Aorta (tissue), 5 donors: Measurements from ENCODE around the gene FBLN1. TPM values are rescaled to one million over a fixed set of nuclear protein-coding genes. Genes with fewer than 3 reads are reported as not detected.
A peak's percentile ranks its signal among the peaks of the same experiment; 100 is the strongest.
"Not testable (repeated sequence)": the region's sequence is repeated elsewhere in the genome, so short reads cannot be mapped to it uniquely, and the experiment has no call there.

Experiments used
- ATAC-seq: fragments of 200-7000 bp; cut with Tn5 transposase; one replicate; pipeline ENCODE4 v1.9.1; 2022; ENCODE audit warnings: moderate library complexity; ENCODE audit not compliant: low FRiP score
- DNase-seq, 2 donors: peaks; one replicate each; pipeline ENCODE4 v3.0.0-alpha.2; 2020
- H3K27ac ChIP-seq, 2 donors: one replicate each; pipeline ENCODE4 v1.5.1; 2013; ENCODE audit warnings: low read length in 2 of 2, mild to moderate bottlenecking in 2 of 2, moderate library complexity in 2 of 2, control low read depth in 1 of 2, inconsistent platforms in 1 of 2, low read depth in 1 of 2
- H3K27me3 ChIP-seq, 2 donors: one replicate each; pipeline ENCODE4 v1.6.1; 2013; ENCODE audit warnings: control low read depth in 1 of 2, low read length in 1 of 2, mild to moderate bottlenecking in 1 of 2, moderate library complexity in 1 of 2; ENCODE audit not compliant: insufficient read depth in 2 of 2, control insufficient read depth in 1 of 2
- H3K36me3 ChIP-seq, 2 donors: one replicate each; pipeline ENCODE4 v1.6.1; 2013; ENCODE audit warnings: control low read depth in 1 of 2, low read length in 1 of 2, mild to moderate bottlenecking in 1 of 2; ENCODE audit not compliant: insufficient read depth in 2 of 2, control insufficient read depth in 1 of 2
- H3K4me1 ChIP-seq, 2 donors: one replicate each; pipeline ENCODE4 v1.6.1; 2013; ENCODE audit warnings: low read length in 2 of 2, control low read depth in 1 of 2, mild to moderate bottlenecking in 1 of 2, moderate library complexity in 1 of 2; ENCODE audit not compliant: insufficient read depth in 2 of 2, control insufficient read depth in 1 of 2
- H3K4me3 ChIP-seq, 2 donors: one replicate each; pipeline ENCODE4 v1.5.1; 2013; ENCODE audit warnings: low read length in 2 of 2, control low read depth in 1 of 2, mild to moderate bottlenecking in 1 of 2
- H3K9me3 ChIP-seq: one replicate; pipeline ENCODE4 v1.6.1; 2013; ENCODE audit warnings: mild to moderate bottlenecking, low read length; ENCODE audit not compliant: control insufficient read depth
- WGBS, 2 donors: extraction: QIAGEN DNeasy Blood & Tissue Kit; methylation state at CpG; one replicate each; pipeline ENCODE4 v1.1.7; 2013; 5-methylcytosine and 5-hydroxymethylcytosine counted together
- intact Hi-C, 2 donors: fragments of 100-400 bp; cut with DNase I; formaldehyde crosslinking; loops; one replicate each; pipeline versions ENCODE4 v1.14.2 to v1.15.0; 2022
- polyA plus RNA-seq, 2 donors: library from polyadenylated mRNA; stranded (reverse); fragments of 200-250 nt; gene quantifications; one replicate each; pipeline ENCODE4 v1.2.3, GENCODE V29; 2013
- total RNA-seq, 2 donors: library from RNA; stranded (reverse); fragmentation: NEBNext Ultra II Directional; extraction: Animal tissue kit (Norgen Biotek cat#: 25700); gene quantifications; one replicate each; pipeline ENCODE4 v1.2.1, GENCODE V29; 2021
- donor health status: healthy with polysubstance abuse.
- donor health status: Bipolar disorder and iron deficiency.
- donor health status: DM: no; HTN: no; CAD: no.
- donor health status: DM: no; HTN: no; CAD: no.
- donor health status: DM: yes; HTN: yes; CAD: no.

FBLN1 gene
- total and polyA plus RNA-seq, 4 donors: 48.1 to 1,512 (median 391) TPM

DNA sequence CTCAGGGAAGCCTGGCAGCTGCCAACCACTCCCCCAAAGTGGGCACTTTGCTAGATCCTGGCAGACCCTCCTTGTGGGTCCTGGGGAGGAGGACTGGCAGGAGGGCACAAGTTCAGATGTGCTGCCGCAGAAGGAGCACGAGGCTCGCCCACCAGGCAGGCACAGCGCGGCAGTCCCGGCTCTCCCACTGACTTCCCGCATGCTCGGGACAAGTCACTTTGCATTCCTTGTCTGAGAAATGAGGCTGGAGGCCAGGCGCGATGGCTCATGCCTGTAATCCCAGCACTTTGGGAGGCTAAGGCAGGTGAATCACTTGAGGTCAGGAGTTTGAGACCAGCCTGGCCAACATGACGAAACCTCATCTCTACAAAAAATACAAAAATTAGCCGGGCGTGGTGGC lies 40.1 kb downstream of the FBLN1 start:
- H3K4me3 ChIP-seq, H3K4me1 ChIP-seq, intact Hi-C loops, ATAC-seq, H3K36me3 ChIP-seq, H3K27ac ChIP-seq, H3K9me3 ChIP-seq, H3K27me3 ChIP-seq, DNase-seq: not testable (repeated sequence)
- WGBS, 2 donors: 96 to 97% methylated on average over 13 of the region's 13 CpGs

DNA sequence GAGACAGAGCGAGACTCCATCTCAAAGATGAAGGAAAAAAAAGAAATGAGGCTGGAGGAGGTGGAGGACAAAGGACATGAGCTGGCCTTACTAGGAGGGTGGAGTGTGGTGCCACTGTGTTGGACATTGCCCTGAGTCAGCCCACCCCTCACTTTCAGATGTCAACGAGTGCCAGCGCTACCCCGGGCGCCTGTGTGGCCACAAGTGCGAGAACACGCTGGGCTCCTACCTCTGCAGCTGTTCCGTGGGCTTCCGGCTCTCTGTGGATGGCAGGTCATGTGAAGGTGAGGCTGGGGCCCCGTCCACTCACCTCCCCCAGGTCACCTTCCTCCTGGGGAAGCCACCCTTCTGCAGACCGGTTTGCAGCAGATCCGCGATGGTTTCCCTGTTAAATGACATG lies 40.6 kb downstream of the FBLN1 start:
- ATAC-seq (no peak), DNase-seq (no peak)
- intact Hi-C loops: no loop called here
- Histone ChIP-seq H3K36me3 (no peaks in the 10 kb centered on the region), H3K4me1 (peaks cover 0 to 4% of the 10 kb centered on the region in 2 donors), H3K27ac (no peak overlapping the region), H3K27me3 (no peaks in the 10 kb centered on the region), H3K4me3 (no peak overlapping the region), H3K9me3 (no peaks in the 10 kb centered on the region)
- WGBS, 2 donors: 97 to 98% methylated on average over 13 of the region's 13 CpGs

- no peaks in the 10 kb centered on the region for H3K4me1 ChIP-seq
- H3K9me3 ChIP-seq: no peaks in the 10 kb centered on the region
- intact Hi-C loops: no loop called here
- H3K27ac ChIP-seq: peak overlapping the region in 1 of 2 donors; percentile 23
- H3K27me3 ChIP-seq: no peaks in the 10 kb centered on the region
- ATAC-seq: no peak
- peak in 1 of 2 donors; percentile 71 for DNase-seq
- H3K4me3 ChIP-seq: no peak overlapping the region
- H3K36me3 ChIP-seq: no peaks in the 10 kb centered on the region
- WGBS, 2 donors: 31 to 40% methylated on average over 12 of the region's 12 CpGs
Measured at GRCh38 chr22:45544588-45545170, 42.0 kb downstream of the FBLN1 start.

GRCh38 chr22:45546333-45547015 lies 43.8 kb downstream of the FBLN1 start:
- Histone ChIP-seq H3K36me3 (no peaks in the 10 kb centered on the region), H3K27ac (no peak overlapping the region), H3K27me3 (no peaks in the 10 kb centered on the region), H3K4me1 (no peaks in the 10 kb centered on the region), H3K4me3 (no peak overlapping the region), H3K9me3 (no peaks in the 10 kb centered on the region)
- intact Hi-C loops: no loop called here
- DNase-seq (peak in 1 of 2 donors; percentile 48), ATAC-seq (no peak)
- WGBS, 2 donors: 87 to 89% methylated on average over 21 of the region's 21 CpGs

DNA sequence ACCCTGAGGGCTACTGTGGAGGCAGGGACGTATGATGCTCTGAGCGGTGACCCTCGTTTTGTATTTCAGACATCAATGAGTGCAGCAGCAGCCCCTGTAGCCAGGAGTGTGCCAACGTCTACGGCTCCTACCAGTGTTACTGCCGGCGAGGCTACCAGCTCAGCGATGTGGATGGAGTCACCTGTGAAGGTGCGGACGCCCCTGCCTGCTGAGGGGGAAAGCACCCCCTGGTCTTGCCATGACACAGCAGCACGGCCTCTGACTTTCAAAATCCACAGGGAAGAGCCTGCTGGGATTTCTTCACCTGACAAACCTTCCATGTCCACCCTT lies 44.3 kb downstream of the FBLN1 start:
- Histone ChIP-seq H3K4me3 (no peak overlapping the region), H3K27me3 (no peaks in the 10 kb centered on the region), H3K4me1 (no peaks in the 10 kb centered on the region), H3K9me3 (no peaks in the 10 kb centered on the region), H3K27ac (no peak overlapping the region), H3K36me3 (no peaks in the 10 kb centered on the region)
- ATAC-seq (no peak), DNase-seq (peak in 1 of 2 donors; percentile 35)
- intact Hi-C loops: no loop called here
- WGBS, 2 donors: 91 to 93% methylated on average over 11 of the region's 11 CpGs

- Histone ChIP-seq H3K4me1 (peaks cover 0 to 2% of the 10 kb centered on the region in 2 donors), H3K9me3 (no peaks in the 10 kb centered on the region), H3K27ac (peak overlapping the region in 1 of 2 donors; percentile 85), H3K27me3 (no peaks in the 10 kb centered on the region), H3K36me3 (no peaks in the 10 kb centered on the region), H3K4me3 (no peak overlapping the region)
- intact Hi-C loops: no loop called here
- no peak for ATAC-seq
- no peak for DNase-seq
- 74 to 86% methylated on average over 6 of the region's 6 CpGs for WGBS, 2 donors
Measured at GRCh38 chr22:45547731-45548130, 45.0 kb downstream of the FBLN1 start.

GRCh38 chr22:45548247-45548840 lies 45.7 kb downstream of the FBLN1 start:
- Histone ChIP-seq H3K4me3 (no peak overlapping the region), H3K9me3 (no peaks in the 10 kb centered on the region), H3K27ac (peak overlapping the region; percentile 46 to 85), H3K27me3 (no peaks in the 10 kb centered on the region), H3K36me3 (no peaks in the 10 kb centered on the region), H3K4me1 (peaks cover 0 to 3% of the 10 kb centered on the region in 2 donors)
- peak in 1 of 2 donors; percentile 50 for DNase-seq
- WGBS, 2 donors: 71 to 81% methylated on average over 17 to 18 of the region's 18 CpGs
- ATAC-seq: no peak
- intact Hi-C loops: no loop called here

GRCh38 chr22:45548991-45549761 lies 46.5 kb downstream of the FBLN1 start:
- peak; percentile 74 for ATAC-seq
- peak overlapping the region; percentile 46 to 85 for H3K27ac ChIP-seq
- H3K36me3 ChIP-seq: no peaks in the 10 kb centered on the region
- intact Hi-C loops: no loop called here
- peak; percentile 86 to 88 for DNase-seq
- H3K4me3 ChIP-seq: no peak overlapping the region
- H3K27me3 ChIP-seq: no peaks in the 10 kb centered on the region
- no peaks in the 10 kb centered on the region for H3K9me3 ChIP-seq
- WGBS, 2 donors: 4 to 14% methylated on average over 16 to 17 of the region's 17 CpGs
- peaks cover 0 to 3% of the 10 kb centered on the region in 2 donors for H3K4me1 ChIP-seq
